ENCODE results near the gene RPL37A. TPM values are rescaled to one million over a fixed set of nuclear protein-coding genes. Genes with fewer than 3 reads are reported as not detected.

The RPL37A gene
- total RNA-seq, 1 donor from 2014 or later: 2,461 TPM

DNA sequence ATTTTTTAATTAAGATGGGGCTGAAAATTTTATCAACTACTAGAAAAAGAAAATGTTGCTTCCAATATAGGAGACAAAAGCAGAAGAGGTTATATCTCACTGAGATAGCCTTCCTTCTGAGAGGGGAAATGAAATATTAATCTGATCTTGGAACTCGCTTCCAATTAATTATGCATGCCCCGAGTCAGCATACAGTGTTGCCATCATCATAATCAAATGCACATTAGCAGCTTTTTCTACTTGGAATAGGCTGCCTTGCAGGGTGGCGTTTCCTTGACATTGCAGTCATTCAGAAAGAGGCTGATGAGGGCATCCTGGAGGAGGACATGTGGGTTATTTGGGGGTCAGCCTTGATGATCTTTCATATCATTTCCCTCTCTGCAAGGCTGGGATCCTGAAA lies 18.4 kb upstream of the RPL37A start:
- no peak overlapping the region for H3K4me3 ChIP-seq (ENCODE audit: low read depth, low read length)
- H3K27me3 ChIP-seq (ENCODE audit: control insufficient read depth, insufficient read depth, low read length): no peaks in the 10 kb centered on the region
- FAIRE-seq (no peak), DNase-seq (ENCODE audit: low read depth) (no peak)
- TF ChIP-seq CTCF (IDR thresholded peaks at IDR 0.05; ENCODE audit: insufficient read depth, low read length, severe bottlenecking): no peak
- peaks cover 2% of the 10 kb centered on the region for H3K36me3 ChIP-seq (ENCODE audit: control insufficient read depth, insufficient read depth, low read length)

GRCh38 chr2:216482640-216483039 lies 16.0 kb upstream of the RPL37A start:
- no peak for FAIRE-seq
- Histone ChIP-seq H3K27me3 (ENCODE audit: control insufficient read depth, insufficient read depth, low read length) (no peaks in the 10 kb centered on the region), H3K4me3 (ENCODE audit: low read depth, low read length) (no peak overlapping the region), H3K36me3 (ENCODE audit: control insufficient read depth, insufficient read depth, low read length) (peaks cover 2% of the 10 kb centered on the region)
- TF ChIP-seq CTCF (IDR thresholded peaks at IDR 0.05; ENCODE audit: insufficient read depth, low read length, severe bottlenecking): no peak
- no peak for DNase-seq (ENCODE audit: low read depth)

DNA sequence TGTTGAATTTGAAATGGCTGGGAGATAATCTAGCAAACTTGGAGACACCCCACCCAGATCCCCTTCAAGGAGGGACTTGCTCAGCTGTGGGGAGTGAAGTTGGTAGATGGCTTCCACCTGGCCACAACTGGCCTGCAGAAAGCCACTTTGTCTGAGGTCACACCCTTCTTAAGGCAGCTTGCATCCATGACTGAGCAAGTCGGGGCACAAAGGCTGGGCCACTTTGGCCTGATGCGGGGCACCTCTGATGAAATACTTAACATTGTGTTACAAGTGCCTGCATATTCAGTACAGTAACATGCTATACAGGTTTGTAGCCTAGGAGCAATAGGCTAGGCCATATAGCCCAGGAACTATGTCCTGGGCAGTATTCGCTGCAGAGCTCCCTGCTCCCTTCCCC lies 13.4 kb upstream of the RPL37A start:
- Histone ChIP-seq H3K4me3 (ENCODE audit: low read depth, low read length) (no peak overlapping the region), H3K27me3 (ENCODE audit: control insufficient read depth, insufficient read depth, low read length) (no peaks in the 10 kb centered on the region), H3K36me3 (ENCODE audit: control insufficient read depth, insufficient read depth, low read length) (no peaks in the 10 kb centered on the region)
- no peak for TF ChIP-seq CTCF (IDR thresholded peaks at IDR 0.05; ENCODE audit: insufficient read depth, low read length, severe bottlenecking)
- FAIRE-seq (no peak), DNase-seq (ENCODE audit: low read depth) (no peak)

DNA sequence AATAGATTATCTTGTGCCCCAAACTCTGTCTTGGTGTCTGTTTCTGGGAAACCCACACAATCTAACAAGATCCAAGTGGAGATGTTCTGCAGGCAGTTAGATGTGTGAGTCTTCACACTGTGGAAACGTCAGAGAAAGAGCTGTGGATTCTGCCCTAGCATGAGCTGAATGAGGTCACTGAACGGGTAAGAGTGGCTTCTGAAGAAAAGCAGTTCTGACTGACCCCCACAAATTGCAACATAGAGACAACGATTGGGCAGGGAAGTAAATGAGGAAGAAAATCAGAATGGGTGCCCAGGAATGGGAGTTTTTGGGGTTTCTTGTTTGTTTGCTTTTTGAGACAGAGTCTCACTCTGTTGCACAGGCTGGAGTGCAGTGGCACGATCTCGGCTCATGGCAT lies 12.9 kb upstream of the RPL37A start:
- H3K36me3 ChIP-seq (ENCODE audit: control insufficient read depth, insufficient read depth, low read length): no peaks in the 10 kb centered on the region
- no peaks in the 10 kb centered on the region for H3K27me3 ChIP-seq (ENCODE audit: control insufficient read depth, insufficient read depth, low read length)
- H3K4me3 ChIP-seq (ENCODE audit: low read depth, low read length): no peak overlapping the region
- no peak for DNase-seq (ENCODE audit: low read depth)
- no peak for FAIRE-seq
- TF ChIP-seq CTCF (IDR thresholded peaks at IDR 0.05; ENCODE audit: insufficient read depth, low read length, severe bottlenecking): no peak

DNA sequence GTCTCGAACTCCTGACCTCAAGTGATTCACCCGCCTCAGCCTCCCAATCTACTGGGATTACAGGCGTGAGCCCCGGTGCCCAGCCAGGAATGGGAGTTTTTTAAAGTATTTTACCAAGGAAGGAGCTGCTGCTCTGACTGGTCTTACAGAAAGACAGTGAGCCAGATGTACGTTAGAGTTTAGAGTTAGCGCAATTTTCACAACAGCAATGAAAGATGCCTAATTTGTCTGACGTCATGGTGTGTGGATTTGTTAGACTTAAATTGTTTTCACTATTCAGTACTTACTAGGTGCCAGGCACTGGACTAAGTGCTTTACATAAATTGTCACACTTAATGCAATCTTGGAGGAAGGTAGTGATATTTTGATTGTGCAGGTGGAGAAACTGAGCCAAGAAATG lies 12.4 kb upstream of the RPL37A start:
- TF ChIP-seq CTCF (IDR thresholded peaks at IDR 0.05; ENCODE audit: insufficient read depth, low read length, severe bottlenecking): no peak
- Histone ChIP-seq H3K4me3 (ENCODE audit: low read depth, low read length) (no peak overlapping the region), H3K36me3 (ENCODE audit: control insufficient read depth, insufficient read depth, low read length) (no peaks in the 10 kb centered on the region), H3K27me3 (ENCODE audit: control insufficient read depth, insufficient read depth, low read length) (no peaks in the 10 kb centered on the region)
- FAIRE-seq (peak; percentile 86), DNase-seq (ENCODE audit: low read depth) (no peak)

DNA sequence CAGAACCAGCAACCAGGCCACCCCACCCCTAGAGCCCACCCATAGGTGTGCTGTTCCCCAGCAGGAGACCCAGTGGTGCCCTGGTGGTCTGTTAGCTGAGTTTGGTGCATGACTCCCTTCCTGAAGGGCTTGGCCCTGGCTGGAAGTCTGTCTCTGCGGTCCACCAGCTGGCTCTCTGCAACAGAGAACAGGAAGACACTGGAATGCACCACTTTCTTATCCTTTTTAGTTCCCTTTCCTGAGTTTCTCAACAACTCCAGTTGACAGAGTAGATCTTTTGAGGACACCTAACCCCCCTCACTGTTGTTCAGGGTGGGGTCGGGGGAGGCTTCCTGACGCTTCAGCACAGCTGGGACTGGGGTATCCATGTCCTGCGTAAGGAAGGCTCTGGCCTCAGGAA lies 11.9 kb upstream of the RPL37A start:
- H3K4me3 ChIP-seq (ENCODE audit: low read depth, low read length): no peak overlapping the region
- no peak for TF ChIP-seq CTCF (IDR thresholded peaks at IDR 0.05; ENCODE audit: insufficient read depth, low read length, severe bottlenecking)
- no peak for DNase-seq (ENCODE audit: low read depth)
- no peaks in the 10 kb centered on the region for H3K27me3 ChIP-seq (ENCODE audit: control insufficient read depth, insufficient read depth, low read length)
- no peaks in the 10 kb centered on the region for H3K36me3 ChIP-seq (ENCODE audit: control insufficient read depth, insufficient read depth, low read length)
- no peak for FAIRE-seq
